ENCODE results near the gene ZNF83.

- TF ChIP-seq, protein P1, sequence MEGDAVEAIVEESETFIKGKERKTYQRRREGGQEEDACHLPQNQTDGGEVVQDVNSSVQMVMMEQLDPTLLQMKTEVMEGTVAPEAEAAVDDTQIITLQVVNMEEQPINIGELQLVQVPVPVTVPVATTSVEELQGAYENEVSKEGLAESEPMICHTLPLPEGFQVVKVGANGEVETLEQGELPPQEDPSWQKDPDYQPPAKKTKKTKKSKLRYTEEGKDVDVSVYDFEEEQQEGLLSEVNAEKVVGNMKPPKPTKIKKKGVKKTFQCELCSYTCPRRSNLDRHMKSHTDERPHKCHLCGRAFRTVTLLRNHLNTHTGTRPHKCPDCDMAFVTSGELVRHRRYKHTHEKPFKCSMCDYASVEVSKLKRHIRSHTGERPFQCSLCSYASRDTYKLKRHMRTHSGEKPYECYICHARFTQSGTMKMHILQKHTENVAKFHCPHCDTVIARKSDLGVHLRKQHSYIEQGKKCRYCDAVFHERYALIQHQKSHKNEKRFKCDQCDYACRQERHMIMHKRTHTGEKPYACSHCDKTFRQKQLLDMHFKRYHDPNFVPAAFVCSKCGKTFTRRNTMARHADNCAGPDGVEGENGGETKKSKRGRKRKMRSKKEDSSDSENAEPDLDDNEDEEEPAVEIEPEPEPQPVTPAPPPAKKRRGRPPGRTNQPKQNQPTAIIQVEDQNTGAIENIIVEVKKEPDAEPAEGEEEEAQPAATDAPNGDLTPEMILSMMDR (IDR thresholded peaks at IDR 0.05 in 8 of 11, conservative IDR thresholded peaks at IDR 0.05 in 3 of 11): no peak
- no peak for TF ChIP-seq POLR2A (IDR thresholded peaks at IDR 0.05)
- no peak for TF ChIP-seq POLR2AphosphoS5 (IDR thresholded peaks at IDR 0.05)
These were observed 15.0 kb upstream of the ZNF83 start for GRCh38 chr19:52653161-52653560.

Data from spleen (tissue), 7 donors.